GM12874 (cell line): ENCODE data around the gene VSIG10L.

ENCODE experiments used
- TF ChIP-seq, protein P1 (sequence below): IDR thresholded peaks from 2 replicates; pipeline ENCODE4 v1.5.1; 2011; ENCODE audit warnings: low read depth, mild to moderate bottlenecking, control low read depth, low read length, moderate library complexity; ENCODE audit not compliant: insufficient read depth

Gene VSIG10L

DNA sequence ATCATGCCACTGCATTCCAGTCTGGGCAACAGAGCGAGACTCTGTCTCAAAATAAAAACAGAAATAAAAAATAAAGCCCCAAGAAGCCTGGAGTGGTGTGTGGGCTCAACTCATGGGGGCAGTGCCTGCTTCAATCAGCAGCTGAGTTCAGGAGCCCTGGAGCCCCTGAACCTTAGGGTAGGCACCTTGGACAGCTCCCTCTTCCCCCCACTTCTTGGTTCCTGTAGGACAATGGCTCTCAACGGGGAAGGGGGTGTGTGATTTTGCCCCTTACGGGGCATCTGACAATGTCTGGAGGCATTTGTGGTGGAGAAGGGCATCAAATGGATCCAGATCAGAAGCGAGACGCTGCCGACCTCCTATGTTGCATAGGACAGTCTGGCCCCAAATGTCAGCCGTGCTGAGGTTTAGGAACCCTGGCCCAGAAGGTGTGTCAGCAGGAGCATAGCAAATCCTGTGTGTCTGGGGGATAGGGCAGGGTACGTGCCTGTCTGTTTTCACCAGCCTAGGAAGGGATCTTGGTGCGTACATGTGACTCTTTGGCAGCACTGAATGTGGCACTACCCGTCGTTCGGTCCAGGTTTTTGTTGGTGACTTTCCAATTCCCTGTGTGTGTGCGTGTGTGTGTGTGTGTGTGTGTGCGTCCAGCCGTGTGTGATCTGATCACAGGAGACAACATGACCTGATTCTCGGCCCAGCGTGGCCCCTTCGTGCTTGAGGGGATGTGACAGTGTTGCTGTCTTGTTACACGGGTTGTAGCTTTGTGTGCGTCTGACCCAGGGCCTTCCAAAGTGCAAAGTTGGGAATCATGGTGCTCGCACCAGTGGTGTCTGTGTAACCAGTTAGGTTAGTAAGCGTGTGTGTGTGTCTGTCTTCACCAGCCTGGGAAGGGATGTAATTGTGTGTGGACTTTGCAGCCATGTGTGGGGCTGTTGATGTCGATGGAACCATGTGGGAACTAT, 23.0 kb downstream of the VSIG10L start:
- TF ChIP-seq, protein P1, sequence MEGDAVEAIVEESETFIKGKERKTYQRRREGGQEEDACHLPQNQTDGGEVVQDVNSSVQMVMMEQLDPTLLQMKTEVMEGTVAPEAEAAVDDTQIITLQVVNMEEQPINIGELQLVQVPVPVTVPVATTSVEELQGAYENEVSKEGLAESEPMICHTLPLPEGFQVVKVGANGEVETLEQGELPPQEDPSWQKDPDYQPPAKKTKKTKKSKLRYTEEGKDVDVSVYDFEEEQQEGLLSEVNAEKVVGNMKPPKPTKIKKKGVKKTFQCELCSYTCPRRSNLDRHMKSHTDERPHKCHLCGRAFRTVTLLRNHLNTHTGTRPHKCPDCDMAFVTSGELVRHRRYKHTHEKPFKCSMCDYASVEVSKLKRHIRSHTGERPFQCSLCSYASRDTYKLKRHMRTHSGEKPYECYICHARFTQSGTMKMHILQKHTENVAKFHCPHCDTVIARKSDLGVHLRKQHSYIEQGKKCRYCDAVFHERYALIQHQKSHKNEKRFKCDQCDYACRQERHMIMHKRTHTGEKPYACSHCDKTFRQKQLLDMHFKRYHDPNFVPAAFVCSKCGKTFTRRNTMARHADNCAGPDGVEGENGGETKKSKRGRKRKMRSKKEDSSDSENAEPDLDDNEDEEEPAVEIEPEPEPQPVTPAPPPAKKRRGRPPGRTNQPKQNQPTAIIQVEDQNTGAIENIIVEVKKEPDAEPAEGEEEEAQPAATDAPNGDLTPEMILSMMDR, result no peak

DNA sequence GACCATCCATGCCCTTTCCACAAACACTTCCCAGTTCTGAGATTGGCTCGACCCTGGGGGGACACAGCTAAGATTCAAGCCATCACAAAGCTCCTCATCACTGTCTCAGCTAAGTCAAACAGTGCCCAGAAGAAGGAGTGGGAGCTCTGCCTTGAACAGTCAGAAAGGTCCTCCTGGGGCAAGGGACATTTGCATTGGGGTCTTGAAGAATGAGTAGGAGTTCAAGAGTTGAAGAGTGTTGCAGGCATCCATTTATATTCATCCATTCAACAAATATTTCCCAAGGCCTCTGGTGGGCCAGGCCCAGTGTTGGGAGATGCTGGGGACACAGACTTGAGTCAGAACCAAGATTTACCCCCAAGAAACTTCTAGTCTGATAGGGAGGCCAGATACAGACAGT, 24.0 kb downstream of the VSIG10L start:
- TF ChIP-seq, protein P1, result no peak

DNA sequence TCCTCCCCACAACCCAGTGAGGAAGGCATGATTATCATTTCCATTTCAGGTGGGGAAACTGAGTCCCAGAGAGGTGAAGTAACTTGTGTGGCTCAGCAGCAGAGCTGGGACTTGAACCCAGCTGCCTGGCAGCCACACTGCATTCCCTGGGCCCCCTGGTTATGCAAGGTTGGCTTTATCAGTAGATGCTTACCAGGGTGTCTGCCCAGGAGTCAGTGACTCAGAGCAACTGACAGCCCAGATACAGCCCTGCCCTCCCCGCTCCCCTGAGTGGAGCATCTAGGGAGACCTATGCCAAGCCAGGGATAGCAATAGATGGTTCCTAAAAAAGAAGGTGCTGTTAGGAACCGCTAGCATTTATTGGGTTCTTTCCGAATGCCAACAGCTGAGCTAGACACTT, 24.6 kb downstream of the VSIG10L start:
- TF ChIP-seq, protein P1, result no peak

DNA sequence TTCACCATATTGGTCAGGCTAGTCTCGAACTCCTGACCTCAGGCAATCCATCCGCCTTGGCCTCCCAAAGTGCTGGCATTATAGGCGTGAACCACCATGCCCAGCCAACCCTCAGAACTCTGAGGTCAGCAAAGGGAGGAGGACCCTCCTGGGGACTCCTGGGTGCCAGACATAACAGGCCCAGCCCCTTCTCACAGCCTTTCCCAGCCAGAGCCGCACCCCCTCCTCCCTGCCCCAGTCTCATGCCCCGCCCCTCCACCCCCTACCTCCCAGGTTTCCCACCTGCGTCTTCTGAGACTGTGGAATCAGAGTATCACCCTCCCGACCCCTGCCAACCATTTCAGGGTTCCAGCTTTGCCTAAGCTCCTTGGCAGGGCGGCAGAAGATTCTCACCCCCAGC, 25.3 kb downstream of the VSIG10L start:
- TF ChIP-seq, protein P1, result no peak

DNA sequence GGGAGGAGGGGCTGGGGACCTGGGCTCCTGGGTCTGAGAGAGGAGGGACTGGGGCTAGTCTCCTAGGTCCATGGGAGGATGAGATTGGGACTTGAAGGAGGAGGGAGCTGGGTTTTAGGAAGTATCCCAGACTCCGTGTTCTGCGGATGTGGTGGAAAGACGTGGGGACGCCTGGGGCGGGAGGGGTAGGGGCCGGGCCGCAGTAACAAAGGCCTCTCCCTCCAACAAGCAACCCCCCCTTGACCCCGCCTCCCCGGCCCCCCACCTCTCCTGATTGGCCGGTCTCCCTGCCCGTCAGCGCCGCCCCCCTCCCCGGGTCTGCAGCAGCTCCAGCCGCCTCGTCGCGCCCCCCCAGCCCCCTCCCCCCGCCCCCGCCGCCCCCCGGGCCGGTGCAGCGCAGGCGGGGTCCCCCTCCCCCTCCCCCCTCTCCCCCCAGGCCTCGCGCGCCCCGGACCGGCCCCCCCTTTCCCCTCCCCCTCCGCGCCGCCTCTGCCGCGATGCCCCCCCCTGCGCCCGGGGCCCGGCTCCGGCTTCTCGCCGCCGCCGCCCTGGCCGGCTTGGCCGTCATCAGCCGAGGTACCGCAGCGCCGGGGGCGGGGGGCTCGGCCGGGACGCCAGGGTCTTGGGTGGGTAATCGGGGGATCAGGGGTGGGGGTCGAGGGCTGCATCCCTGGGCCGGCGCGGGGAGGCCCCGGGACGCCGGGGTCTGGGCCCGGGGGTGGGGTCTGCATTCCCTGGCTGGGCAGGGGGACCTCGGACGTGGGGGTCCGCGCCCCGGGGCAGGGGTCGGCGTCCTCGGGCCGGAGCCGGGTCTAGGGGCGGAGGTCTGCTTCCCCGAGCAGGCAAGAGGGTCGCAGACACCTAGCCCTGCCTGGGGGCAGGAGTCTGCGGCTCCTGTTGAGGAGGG, 30.3 kb downstream of the VSIG10L start, which contains the start of gene IGLON5:
Gene IGLON5, plus strand, starts transcription at position 294 of the 907 bp plus-strand sequence. Its CDS starts 204 bp downstream, at position 498.
- TF ChIP-seq, protein P1, result no peak

DNA sequence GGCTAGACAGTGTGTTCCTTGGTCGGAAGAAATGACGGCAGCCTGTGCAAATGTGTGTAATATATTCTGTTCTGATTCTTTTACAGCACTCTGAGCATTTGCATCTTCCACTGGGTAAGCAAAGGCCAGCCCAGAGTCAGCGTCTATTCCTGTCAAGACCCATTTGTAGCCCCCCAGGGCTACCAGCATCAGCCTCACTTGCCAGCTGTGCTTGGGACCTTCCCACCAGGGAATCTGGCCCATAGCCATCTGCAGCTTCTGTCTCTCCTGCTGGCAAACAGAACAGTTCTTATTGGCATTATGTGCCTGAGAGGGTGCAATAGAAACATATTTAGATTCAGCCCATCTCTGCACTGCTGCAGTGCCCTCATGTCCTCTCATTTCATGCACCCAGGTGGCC, 36.5 kb downstream of the VSIG10L start:
- TF ChIP-seq, protein P1, result no peak

DNA sequence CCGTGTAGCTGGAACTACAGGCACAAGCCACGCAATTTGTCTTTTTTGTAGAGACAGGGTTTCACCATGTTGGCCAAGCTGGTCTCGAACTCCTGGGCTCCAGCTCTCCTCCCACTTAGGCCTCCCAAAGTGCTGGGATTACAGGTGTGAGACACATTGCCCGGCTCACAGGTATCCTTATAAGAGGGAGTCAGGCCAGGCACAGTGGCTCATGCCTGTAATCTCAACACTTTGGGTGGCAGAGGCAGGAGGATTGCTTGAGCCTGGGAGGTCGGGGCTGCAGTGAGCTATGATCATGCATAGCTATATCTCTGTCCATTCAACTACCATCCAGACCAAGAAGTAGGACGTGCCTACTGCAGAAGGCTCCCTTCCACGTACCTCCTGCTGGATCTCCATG, 40.7 kb downstream of the VSIG10L start:
- TF ChIP-seq, protein P1, result no peak
